NCI-H1694 (cell line): ENCODE data around the gene SYT7.

Source experiments
- DNase-seq: peaks from one replicate; lab custom pipeline; 2025; lab: John Stamatoyannopoulos, UW

The SYT7 gene

GRCh38 chr11:61585115-61585514, 4.2 kb upstream of the SYT7 start:
- no peak for DNase-seq

- DNase-seq: no peak
Observed at GRCh38 chr11:61581931-61582330, 1.1 kb upstream of the SYT7 start.

GRCh38 chr11:61580271-61580888, 496 bp downstream of the SYT7 start:
- no peak for DNase-seq

GRCh38 chr11:61579676-61580270, 1.1 kb downstream of the SYT7 start:
- no peak for DNase-seq

GRCh38 chr11:61578819-61579675, 1.8 kb downstream of the SYT7 start:
- DNase-seq: no peak

GRCh38 chr11:61577383-61578118, 3.3 kb downstream of the SYT7 start:
- DNase-seq: no peak

GRCh38 chr11:61575886-61576861, 4.7 kb downstream of the SYT7 start:
- no peak for DNase-seq

GRCh38 chr11:61574611-61575010, 6.3 kb downstream of the SYT7 start:
- DNase-seq: no peak

- no peak for DNase-seq
Observed at GRCh38 chr11:61572913-61573312, 8.0 kb downstream of the SYT7 start.

GRCh38 chr11:61571869-61572268, 9.0 kb downstream of the SYT7 start:
- no peak for DNase-seq

- DNase-seq: no peak
Observed at GRCh38 chr11:61571337-61571736, 9.5 kb downstream of the SYT7 start.

- DNase-seq: no peak
Observed at GRCh38 chr11:61569701-61570100, 11.2 kb downstream of the SYT7 start.

- no peak for DNase-seq
Observed at GRCh38 chr11:61569018-61569417, 11.9 kb downstream of the SYT7 start.

GRCh38 chr11:61567286-61568061, 13.4 kb downstream of the SYT7 start:
- DNase-seq: no peak

GRCh38 chr11:61564936-61565696, 15.8 kb downstream of the SYT7 start:
- no peak for DNase-seq

GRCh38 chr11:61560751-61561150, 20.1 kb downstream of the SYT7 start:
- no peak for DNase-seq

GRCh38 chr11:61556621-61557020, 24.3 kb downstream of the SYT7 start:
- DNase-seq: no peak

GRCh38 chr11:61555978-61556377, 24.9 kb downstream of the SYT7 start:
- no peak for DNase-seq

GRCh38 chr11:61555051-61555969, 25.6 kb downstream of the SYT7 start:
- no peak for DNase-seq
